T-helper 2 cell treated with Interferon-gamma antibody and Interleukin-4, amounts not matched to agents 5 μg/mL and 100 μg/mL, for 36 hours (primary cell): Measurements from ENCODE around the gene FCSK.

Source experiments
- DNase-seq: peaks from one replicate; pipeline ENCODE4 v3.0.0; 2021; ENCODE audit warnings: low spot score
- H3K27ac Mint-ChIP-seq: one replicate; pipeline ENCODE4 v1.8.0; 2021; ENCODE audit warnings: mild to moderate bottlenecking, mixed read lengths
- H3K27me3 Mint-ChIP-seq: one replicate; pipeline ENCODE4 v1.8.0; 2021; ENCODE audit warnings: low read depth, mixed read lengths
- H3K36me3 Mint-ChIP-seq: one replicate; pipeline ENCODE4 v1.8.0; 2021; ENCODE audit warnings: low read depth, mixed read lengths
- H3K4me1 Mint-ChIP-seq: one replicate; pipeline ENCODE4 v1.8.0; 2021; ENCODE audit warnings: low read depth, mixed read lengths
- H3K4me3 Mint-ChIP-seq: one replicate; pipeline ENCODE4 v1.8.0; 2022; ENCODE audit warnings: mild to moderate bottlenecking, moderate library complexity, mixed read lengths
- H3K9me3 Mint-ChIP-seq: one replicate; pipeline ENCODE4 v1.8.0; 2021; ENCODE audit warnings: mixed read lengths

FCSK gene

GRCh38 chr16:70493802-70494201, 39.4 kb downstream of the FCSK start:
- Mint-ChIP-seq H3K27ac (no peak overlapping the region), H3K27me3 (no peaks in the 10 kb centered on the region), H3K4me1 (peaks cover 8% of the 10 kb centered on the region), H3K9me3 (no peaks in the 10 kb centered on the region), H3K36me3 (peaks cover 46% of the 10 kb centered on the region), H3K4me3 (no peak overlapping the region)
- no peak for DNase-seq

DNA sequence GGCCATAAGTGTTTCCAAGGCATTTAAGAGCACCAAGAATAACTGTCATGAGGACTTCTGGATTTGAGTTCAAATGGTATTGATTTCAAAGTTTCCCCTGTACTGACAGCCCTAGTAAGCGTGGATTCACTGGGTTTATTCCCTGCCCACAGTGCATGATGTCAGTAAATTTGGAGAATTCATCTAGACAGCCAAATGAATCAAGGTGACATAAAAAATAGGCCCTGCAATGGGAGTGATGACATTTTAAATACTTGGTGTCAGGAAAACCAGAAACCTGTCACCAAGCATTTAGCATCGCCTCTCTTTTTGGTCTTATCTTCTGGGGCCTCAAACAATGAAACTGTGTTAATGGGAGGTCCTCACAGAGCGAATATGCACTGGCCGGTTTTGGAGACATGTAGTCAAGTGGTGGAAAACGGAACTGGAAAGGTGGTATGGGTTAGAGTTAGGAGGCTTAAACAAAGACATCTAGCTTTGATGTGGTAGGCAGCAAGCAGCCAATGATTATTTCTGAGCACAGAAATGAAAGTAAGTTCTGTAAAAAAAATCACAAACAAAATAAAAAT, 39.9 kb downstream of the FCSK start:
- no peak for DNase-seq
- Mint-ChIP-seq H3K9me3 (no peaks in the 10 kb centered on the region), H3K27ac (peak overlapping the region; percentile 83), H3K4me1 (peaks cover 8% of the 10 kb centered on the region), H3K36me3 (peaks cover 48% of the 10 kb centered on the region), H3K4me3 (no peak overlapping the region), H3K27me3 (no peaks in the 10 kb centered on the region)

DNA sequence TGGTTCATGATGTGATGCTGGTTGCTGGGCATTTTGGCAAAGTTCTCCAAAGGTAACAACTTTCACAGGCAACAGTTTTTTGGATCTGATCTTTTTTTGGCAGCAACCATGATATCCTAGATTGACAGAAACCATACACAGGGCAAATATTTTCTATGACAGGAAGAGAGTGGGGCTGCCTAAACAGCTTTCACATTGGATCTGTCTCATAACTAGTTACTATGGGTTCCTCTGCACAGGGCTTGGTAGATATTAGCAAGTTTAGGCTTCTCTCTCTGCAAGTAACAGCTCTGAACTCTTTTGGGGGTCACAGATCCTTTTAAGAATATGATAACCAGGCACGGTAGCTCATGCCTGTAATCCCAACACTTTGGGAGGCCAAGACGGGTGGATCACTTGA, 40.4 kb downstream of the FCSK start:
- Mint-ChIP-seq H3K4me1 (peaks cover 8% of the 10 kb centered on the region), H3K27ac (peak overlapping the region; percentile 83), H3K27me3 (no peaks in the 10 kb centered on the region), H3K4me3 (no peak overlapping the region), H3K36me3 (peaks cover 45% of the 10 kb centered on the region), H3K9me3 (no peaks in the 10 kb centered on the region)
- DNase-seq: no peak

DNA sequence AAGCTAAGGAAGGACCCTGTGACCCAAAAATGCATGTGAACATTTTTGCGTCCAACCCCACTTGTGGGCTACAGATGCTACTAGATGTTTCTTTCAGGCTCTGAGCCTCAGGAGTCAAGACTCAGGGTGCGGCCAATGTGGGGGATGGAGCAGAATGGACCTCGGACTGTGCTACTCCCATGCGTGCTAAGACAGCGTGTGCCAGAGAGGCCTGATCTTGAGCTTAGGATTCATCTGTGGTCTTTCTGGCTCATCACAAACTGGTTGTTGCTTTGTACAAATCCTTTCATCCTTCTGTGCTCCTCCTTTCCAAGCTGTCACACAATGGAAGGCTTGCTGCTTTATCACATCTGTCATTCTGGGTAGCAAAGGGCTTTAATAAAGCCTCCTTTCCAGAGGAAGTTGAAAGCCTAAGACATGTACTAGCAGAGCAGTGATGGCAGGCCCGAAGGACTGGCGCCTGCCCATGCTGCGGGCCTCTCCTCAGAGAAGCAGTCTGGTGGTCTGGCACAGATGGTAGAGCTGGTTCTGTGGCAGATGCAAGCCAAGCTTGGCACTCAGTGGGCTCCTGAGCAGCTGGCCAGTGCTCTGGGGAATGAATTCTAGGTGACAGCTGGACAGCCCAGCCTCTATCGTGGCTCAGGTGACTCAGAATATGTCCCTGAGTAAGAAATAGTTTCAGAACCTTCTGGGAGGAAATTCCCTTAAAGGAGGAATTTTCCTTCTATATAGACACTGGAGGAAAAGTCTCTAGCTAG, 41.2 kb downstream of the FCSK start:
- Mint-ChIP-seq H3K27me3 (no peaks in the 10 kb centered on the region), H3K36me3 (peaks cover 41% of the 10 kb centered on the region), H3K4me1 (peaks cover 8% of the 10 kb centered on the region), H3K9me3 (no peaks in the 10 kb centered on the region), H3K4me3 (no peak overlapping the region), H3K27ac (no peak overlapping the region)
- no peak for DNase-seq

- no peaks in the 10 kb centered on the region for H3K9me3 Mint-ChIP-seq
- DNase-seq: peak; percentile 21
- peaks cover 8% of the 10 kb centered on the region for H3K4me1 Mint-ChIP-seq
- H3K27ac Mint-ChIP-seq: no peak overlapping the region
- peaks cover 41% of the 10 kb centered on the region for H3K36me3 Mint-ChIP-seq
- H3K27me3 Mint-ChIP-seq: no peaks in the 10 kb centered on the region
- no peak overlapping the region for H3K4me3 Mint-ChIP-seq
Observed at GRCh38 chr16:70496513-70496912, 42.1 kb downstream of the FCSK start.

DNA sequence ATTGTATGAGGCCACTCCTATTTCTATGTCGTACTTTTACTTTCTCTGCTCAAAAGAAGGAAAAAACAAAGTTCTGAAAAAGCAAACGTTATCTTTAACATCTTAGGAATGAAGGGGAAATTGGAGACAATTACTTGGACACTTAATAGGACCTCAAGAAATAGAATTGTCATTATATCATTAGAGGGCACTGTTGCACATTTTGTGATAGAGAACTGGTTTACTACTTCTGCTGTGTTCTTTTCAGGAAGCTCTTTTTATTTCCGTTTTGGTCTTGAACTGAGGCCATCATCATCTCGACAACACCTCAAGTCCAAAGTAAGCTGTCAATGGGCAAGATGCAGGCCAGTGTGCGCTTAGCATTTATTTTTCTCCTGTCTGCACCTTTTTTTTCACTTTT, 54.4 kb downstream of the FCSK start:
- Mint-ChIP-seq H3K36me3 (peaks cover 28% of the 10 kb centered on the region), H3K4me1 (peaks cover 7% of the 10 kb centered on the region), H3K9me3 (no peaks in the 10 kb centered on the region), H3K27me3 (no peaks in the 10 kb centered on the region), H3K4me3 (no peak overlapping the region), H3K27ac (peak overlapping the region; percentile 72)
- DNase-seq: no peak

GRCh38 chr16:70510216-70510615, 55.8 kb downstream of the FCSK start:
- H3K27me3 Mint-ChIP-seq: no peaks in the 10 kb centered on the region
- peaks cover 7% of the 10 kb centered on the region for H3K4me1 Mint-ChIP-seq
- H3K4me3 Mint-ChIP-seq: no peak overlapping the region
- no peaks in the 10 kb centered on the region for H3K9me3 Mint-ChIP-seq
- H3K36me3 Mint-ChIP-seq: peaks cover 31% of the 10 kb centered on the region
- no peak overlapping the region for H3K27ac Mint-ChIP-seq
- no peak for DNase-seq

DNA sequence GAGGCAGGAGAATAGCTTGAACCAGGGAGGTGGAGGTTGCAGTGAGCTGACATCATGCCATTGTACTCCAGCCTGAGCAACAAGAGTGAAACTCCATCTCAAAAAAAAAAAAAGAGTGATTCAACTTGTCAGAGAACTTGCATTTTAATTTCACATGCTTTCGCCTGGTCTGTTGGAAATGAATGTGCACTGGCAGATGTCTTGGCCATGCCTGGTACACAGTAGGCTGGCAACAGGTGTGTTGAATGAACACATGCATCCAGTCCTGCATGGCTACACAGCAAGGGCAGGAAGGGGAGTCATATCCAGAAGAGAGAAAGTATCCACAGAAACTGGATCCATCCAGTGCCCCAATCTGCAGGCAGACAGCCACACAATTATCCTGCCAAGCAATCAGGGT, 57.4 kb downstream of the FCSK start:
- Mint-ChIP-seq H3K27me3 (no peaks in the 10 kb centered on the region), H3K4me1 (peaks cover 7% of the 10 kb centered on the region), H3K9me3 (no peaks in the 10 kb centered on the region), H3K27ac (no peak overlapping the region), H3K4me3 (no peak overlapping the region), H3K36me3 (peaks cover 40% of the 10 kb centered on the region)
- DNase-seq: no peak

- no peak overlapping the region for H3K27ac Mint-ChIP-seq
- H3K4me3 Mint-ChIP-seq: no peak overlapping the region
- DNase-seq: no peak
- peaks cover 41% of the 10 kb centered on the region for H3K36me3 Mint-ChIP-seq
- no peaks in the 10 kb centered on the region for H3K27me3 Mint-ChIP-seq
- peaks cover 7% of the 10 kb centered on the region for H3K4me1 Mint-ChIP-seq
- H3K9me3 Mint-ChIP-seq: no peaks in the 10 kb centered on the region
Observed at GRCh38 chr16:70512456-70512855, 58.1 kb downstream of the FCSK start.

- no peaks in the 10 kb centered on the region for H3K27me3 Mint-ChIP-seq
Observed at GRCh38 chr16:70520612-70521297, 66.4 kb downstream of the FCSK start.

GRCh38 chr16:70522216-70523075, 68.1 kb downstream of the FCSK start:
- DNase-seq: no peak
- peak overlapping the region; percentile 100 for H3K27ac Mint-ChIP-seq
- H3K9me3 Mint-ChIP-seq: no peaks in the 10 kb centered on the region
- H3K4me1 Mint-ChIP-seq: peaks cover 37% of the 10 kb centered on the region
- H3K27me3 Mint-ChIP-seq: no peaks in the 10 kb centered on the region
- peaks cover 53% of the 10 kb centered on the region for H3K36me3 Mint-ChIP-seq
- H3K4me3 Mint-ChIP-seq: peak overlapping the region; percentile 98

More at GRCh38 chr16:70520612-70521297, 66.4 kb downstream of the FCSK start:
- Mint-ChIP-seq H3K4me3 (peak overlapping the region; percentile 75), H3K27ac (peak overlapping the region; percentile 86), H3K9me3 (no peaks in the 10 kb centered on the region), H3K4me1 (peaks cover 25% of the 10 kb centered on the region), H3K36me3 (peaks cover 47% of the 10 kb centered on the region)
- DNase-seq: peak; percentile 25

DNA sequence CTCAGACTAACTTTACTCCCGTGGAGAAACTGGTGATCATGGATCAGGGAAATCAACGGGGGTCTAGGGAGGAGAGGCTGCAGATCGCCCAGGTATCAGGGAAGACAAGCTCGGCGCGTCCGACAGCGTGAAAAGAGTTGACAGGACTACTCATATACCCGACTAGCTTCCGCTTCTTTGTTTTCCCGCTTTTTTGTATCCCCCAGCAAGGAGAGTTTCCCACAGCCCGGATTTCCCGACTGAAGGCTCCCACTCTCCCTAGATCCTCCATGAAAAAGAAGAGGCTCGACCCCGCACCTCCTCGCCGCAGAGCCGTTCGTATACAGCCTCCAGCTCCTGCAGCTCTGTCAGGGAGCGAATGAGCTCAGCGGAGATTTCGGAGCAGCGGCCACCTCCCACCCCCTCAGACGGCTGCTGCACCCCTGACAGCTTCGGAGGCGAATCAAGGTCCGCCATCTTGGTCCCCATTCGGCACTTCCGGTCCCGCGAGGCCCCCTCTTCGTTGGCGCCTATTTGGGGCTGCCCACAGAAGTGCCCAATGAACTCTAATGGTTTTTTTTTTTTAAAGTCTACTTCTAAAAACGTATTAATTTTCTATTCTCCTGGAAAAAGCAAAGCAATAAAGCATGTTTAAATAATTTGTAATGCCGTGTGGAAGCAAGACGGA, 68.8 kb downstream of the FCSK start, which contains the start of gene COG4:
Gene COG4 (minus strand): TSS at position 479 of the 667 bp plus-strand sequence. CDS start 11 bp downstream, at position 468.
- H3K36me3 Mint-ChIP-seq: peaks cover 52% of the 10 kb centered on the region

DNA sequence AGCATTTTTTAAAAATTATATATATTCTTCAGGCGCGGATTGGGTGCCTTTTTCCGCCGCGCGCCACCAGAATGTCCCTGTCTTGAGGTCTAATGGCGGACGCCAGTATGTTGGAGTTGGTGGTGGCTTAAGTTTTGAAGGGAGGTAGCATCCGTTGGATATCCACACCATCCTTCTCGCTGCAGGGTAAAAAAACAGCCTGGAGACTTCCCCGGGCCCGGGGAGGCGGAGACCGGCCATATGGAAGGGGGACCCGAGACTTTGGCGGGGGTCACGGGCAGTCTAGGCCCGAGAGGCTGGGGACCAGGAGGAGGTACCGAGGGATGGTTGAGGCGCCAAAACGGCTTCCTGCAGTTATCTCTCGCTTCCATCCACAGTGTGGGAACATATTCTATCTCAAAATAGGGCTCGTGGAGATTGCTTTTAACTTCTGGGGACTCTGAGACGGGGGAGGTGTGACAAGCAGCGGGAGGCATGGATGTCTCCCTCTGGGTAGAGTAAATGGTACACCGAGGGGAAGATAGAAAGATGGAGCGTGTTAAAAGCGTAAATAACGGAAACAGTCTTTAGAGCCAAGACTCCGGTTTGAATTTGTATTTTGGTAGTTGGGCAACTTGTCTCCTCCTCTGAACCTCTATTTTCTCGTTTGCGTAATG, 69.5 kb downstream of the FCSK start, which contains the start of gene SF3B3:
Gene SF3B3 (plus strand): TSS at position 74 of the 656 bp plus-strand sequence. CDS start 2,841 bp downstream, outside the sequence.
- peaks cover 57% of the 10 kb centered on the region for H3K36me3 Mint-ChIP-seq
- DNase-seq: peak; percentile 71
- H3K4me1 Mint-ChIP-seq: peaks cover 43% of the 10 kb centered on the region
- no peaks in the 10 kb centered on the region for H3K27me3 Mint-ChIP-seq
- peak within 1 kb of the TSS; percentile 98 for H3K4me3 Mint-ChIP-seq
- H3K27ac Mint-ChIP-seq: peak within 1 kb of the TSS; percentile 100
- no peaks in the 10 kb centered on the region for H3K9me3 Mint-ChIP-seq

More for the DNA sequence above, 68.8 kb downstream of the FCSK start, which contains the start of gene COG4:
- Mint-ChIP-seq H3K27me3 (no peaks in the 10 kb centered on the region), H3K9me3 (no peaks in the 10 kb centered on the region), H3K4me3 (peak within 1 kb of the TSS; percentile 98), H3K4me1 (peaks cover 39% of the 10 kb centered on the region), H3K27ac (peak within 1 kb of the TSS; percentile 100)
- peak; percentile 87 for DNase-seq
